HPDE6-E6E7 (cell line): ENCODE results near the gene TTC33.
"Not testable (repeated sequence)": the region's sequence is repeated elsewhere in the genome, so short reads cannot be mapped to it uniquely, and the experiment has no call there.

Source experiments
- DNase-seq: peaks from one replicate; pipeline ENCODE4 v3.0.0; 2011; ENCODE audit warnings: missing footprints; ENCODE audit errors: extremely low spot score

Gene TTC33

GRCh38 chr5:40780199-40780598 is 24.4 kb upstream of the TTC33 start:
- DNase-seq, result no peak

- DNase-seq, result no peak
Observed at GRCh38 chr5:40779561-40779960, 23.8 kb upstream of the TTC33 start.

GRCh38 chr5:40778133-40778532 is 22.4 kb upstream of the TTC33 start:
- no peak for DNase-seq

DNA sequence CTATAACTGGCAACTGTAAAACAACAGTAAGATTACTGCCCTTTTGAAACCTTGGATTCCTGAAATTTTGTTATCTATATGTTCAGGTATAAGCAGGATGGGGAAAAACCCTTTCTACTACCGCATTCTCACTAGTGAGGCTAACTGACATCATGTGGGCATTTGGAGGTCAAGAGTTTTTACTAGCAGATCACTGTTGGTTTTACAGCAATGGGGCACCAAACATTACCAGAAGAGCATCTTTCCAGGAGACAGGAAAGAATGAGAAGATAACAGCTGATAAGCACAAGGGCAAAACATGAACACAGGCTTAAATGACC is 20.9 kb upstream of the TTC33 start:
- no peak for DNase-seq

GRCh38 chr5:40775846-40776657 is 20.3 kb upstream of the TTC33 start:
- no peak for DNase-seq

DNA sequence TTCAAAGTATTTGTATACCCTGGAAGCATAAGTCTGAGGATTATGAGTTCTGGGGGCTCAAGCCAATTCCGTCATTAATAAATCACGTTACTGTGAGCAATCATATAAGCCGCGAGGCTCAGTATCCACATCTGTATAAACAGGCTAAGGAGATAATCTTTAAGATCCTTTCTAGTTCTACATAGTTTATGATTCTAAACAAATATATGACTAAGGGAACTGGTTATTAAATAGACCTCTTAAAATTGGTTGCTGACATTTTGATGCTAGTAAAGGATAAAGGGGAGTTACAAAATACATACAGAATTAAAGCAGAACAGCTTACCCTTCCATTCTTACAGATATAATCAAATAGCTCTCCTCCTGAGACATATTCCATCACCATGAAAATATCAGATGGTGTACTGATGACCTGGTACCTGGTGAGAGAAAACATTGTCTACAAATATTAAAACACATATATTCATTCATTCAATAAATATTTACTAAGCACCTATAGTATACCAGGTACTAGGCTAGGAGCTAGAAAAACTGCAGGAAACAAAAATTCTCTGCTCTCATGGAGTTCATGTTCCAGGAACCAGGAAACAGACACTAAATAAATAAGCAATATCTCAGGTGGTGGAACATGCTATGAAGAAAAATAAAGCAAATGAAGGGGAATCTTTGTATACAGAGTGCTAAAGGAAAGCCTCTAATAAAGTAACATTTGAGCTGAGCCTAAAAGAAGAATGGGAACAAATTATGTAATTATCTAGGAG is 19.5 kb upstream of the TTC33 start:
- no peak for DNase-seq

DNA sequence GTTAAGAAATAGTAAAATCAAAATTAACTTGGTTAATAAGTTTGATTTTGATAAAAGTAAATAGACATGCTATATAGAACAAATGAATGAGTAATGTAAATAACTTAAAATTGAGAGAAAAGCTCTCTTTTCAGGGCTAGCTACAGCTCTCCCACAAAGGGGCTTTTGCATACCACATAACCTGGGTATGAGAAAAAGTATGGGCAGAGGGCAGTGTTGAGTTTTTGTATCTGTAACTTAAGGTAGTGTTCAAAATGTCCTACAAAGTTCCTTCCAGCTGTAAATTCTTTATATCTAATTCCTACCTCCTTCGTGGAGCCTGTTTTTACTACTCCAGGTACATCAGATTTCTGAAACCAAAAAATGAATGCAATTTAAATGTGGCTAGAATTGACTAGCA is 18.9 kb upstream of the TTC33 start:
- DNase-seq, result no peak

- DNase-seq, result no peak
Observed at GRCh38 chr5:40770764-40771163, 15.0 kb upstream of the TTC33 start.

DNA sequence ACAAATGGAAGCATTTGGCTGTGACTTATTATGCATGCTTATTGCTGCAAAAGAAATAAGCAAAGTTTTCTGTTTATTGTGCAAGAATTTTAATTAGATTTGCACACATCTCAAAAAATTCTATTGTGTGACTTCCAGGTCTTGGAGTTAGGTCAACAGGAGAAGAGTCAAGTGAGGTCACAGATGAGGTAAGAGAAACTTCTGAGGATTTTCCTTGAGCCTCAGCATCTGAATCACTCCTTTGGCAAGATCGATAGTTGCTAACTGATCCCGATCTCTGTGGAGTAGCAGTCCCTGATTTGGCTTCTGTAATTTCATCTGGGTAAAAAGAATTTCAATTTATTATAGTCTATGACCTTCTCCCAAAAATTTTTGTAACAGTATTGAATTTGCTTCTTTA is 6.9 kb upstream of the TTC33 start:
- DNase-seq, result no peak

DNA sequence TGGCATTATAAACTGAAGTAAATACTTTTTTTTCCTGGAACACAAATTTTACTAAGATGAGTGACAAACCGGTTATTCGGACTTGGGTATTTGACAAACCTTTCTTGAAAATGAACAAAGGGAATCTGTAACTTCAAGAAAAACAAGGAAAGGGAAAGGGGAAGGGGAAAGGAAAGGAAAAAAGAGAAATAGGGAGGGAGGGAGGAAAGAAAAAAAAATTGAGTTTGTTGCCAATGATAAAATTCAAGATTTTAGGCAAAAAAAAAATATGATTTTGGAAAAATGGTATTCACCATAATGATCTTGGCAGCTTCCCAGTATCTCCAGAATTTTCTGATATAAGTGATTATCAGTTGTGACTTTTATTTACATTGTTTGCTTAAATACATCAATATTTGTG is 1.6 kb upstream of the TTC33 start:
- no peak for DNase-seq

- DNase-seq, result peak; percentile 69
Observed at GRCh38 chr5:40755093-40755406, 711 bp downstream of the TTC33 start.

- DNase-seq, result no peak
Observed at GRCh38 chr5:40754381-40755092, 1.2 kb downstream of the TTC33 start.

- DNase-seq, result no peak
Observed at GRCh38 chr5:40746703-40747102, 9.1 kb downstream of the TTC33 start.

DNA sequence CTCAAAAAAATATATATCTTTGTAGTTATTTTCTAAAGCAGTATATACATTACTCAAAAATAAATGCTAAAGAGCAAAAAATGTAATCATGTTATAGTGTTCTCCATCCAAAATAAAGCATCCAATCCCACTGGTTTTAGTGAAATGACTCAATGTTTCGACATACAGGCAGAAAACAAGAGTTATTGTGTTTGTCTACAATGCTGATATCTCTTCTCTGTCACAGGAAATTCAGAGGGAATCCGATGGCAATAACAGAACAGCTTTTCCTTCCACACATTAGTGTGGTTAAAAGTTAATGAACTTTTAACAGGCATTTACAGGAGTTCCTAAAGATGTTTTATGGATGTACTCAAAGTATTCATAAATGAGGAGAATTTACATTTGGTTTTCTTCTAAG is 12.0 kb downstream of the TTC33 start:
- no peak for DNase-seq

- no peak for DNase-seq
Observed at GRCh38 chr5:40738502-40738901, 17.3 kb downstream of the TTC33 start.

DNA sequence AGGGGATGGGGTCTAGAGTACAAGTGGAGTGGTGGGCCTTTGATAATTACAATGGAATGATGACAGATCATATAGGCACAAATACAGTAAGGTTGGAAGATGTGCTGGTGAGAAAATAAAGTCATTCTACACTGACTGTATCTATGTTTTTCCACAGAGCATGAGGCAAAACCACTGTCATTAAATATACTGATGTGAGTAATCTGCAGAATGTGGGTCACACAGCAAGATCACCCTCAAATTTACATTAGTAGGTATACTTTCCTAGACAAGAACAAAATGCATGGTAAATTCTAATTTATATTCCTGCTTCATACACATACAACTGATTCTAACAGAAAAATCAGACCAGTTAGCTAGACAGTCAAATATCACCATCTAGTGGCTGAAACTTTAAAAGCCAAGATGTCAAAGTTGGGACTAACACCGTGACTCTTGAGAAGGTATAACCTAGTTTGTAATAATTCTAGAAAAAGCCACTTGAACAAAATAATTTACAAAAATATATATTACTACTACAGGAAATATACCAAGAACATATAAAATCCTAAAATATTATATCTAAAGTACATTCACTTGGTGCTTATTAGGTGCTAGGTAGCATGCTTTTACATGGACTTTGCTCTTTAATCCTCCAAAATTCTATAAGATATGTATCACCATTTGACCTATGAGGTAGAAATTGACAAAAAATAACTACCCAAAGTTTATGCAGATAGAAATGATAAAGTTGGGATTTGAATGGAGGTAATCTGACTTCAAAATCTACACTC is 19.5 kb downstream of the TTC33 start:
- peak; percentile 40 for DNase-seq

GRCh38 chr5:40735609-40736008 is 20.2 kb downstream of the TTC33 start:
- DNase-seq, result no peak

- DNase-seq, result no peak
Observed at GRCh38 chr5:40734986-40735385, 20.8 kb downstream of the TTC33 start.

DNA sequence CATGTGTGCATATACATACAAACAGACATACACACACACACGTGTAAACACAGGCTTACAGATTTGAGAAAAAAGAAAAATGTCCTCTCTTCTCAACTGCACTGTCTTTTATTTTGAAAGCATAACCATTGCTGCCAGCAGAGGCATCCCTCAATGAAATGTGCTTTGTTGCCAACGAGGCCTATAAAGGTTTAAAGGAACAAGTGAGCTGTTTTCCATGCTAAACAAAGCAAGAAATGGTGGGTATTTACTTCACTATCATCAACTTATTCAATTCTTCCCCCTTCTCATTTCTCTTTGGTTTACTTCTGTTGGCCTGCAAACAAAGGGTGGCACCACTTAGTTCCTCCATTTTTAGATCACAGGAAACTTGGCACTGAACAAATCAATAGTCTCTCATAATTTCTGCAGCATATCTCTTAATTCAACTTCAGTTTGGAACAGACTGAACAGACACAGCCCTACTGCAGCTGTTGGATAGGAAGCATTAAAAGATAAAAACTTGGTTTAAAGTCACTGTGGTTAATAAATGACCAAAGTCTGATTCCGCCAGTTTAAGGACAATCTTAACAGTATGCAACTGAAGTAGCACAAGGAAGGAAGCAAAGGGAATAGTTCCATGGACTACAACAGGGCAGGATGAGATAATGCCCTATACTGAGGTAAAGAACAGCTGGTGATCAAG is 21.7 kb downstream of the TTC33 start:
- no peak for DNase-seq

GRCh38 chr5:40733434-40733833 is 22.3 kb downstream of the TTC33 start:
- no peak for DNase-seq

DNA sequence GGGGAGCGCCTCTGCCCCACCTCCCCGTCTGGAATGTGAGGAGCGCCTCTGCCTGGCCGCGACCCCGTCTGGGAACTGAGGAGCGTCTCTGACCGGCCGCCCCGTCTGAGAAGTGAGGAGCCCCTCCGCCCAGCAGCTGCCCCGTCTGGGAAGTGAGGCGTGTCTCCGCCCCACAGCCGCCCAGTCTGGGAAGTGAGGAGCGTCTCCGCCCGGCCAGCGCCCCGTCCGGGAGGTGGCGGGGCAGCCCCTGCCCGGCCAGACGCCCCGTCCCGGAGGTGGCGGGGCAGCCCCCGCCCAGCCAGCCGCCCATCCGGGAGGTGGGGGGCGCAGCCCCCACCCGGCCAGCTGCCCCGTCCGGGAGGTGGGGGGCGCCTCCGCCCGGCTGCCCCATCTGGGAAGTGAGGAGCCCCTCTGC is 33.3 kb downstream of the TTC33 start:
- not testable (repeated sequence) for DNase-seq

DNA sequence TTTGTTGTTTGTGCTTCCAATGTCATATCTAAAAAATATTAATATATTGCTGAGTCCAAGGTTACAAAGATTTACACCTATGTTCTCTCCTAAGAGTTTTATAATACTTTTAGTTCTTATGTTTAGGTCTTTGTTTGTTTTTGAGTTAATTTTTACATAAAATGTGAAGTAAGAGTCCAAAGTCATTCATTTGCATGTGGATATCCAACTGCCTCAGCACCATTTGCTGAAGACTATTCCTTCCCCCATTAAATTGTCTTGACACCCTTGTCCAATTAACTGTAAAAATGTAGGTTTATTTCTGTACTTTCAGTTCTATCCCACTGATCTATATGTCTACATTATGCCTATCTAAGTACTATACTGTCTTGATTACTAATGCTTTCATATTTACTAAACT is 35.7 kb downstream of the TTC33 start:
- DNase-seq, result no peak
